Transverse colon (tissue), 4 donors: ENCODE data around the gene KAT6B. TPM values are rescaled to one million over a fixed set of nuclear protein-coding genes. Genes with fewer than 3 reads are reported as not detected.

Experiments used
- DNase-seq: peaks from one replicate; pipeline ENCODE4 v3.0.0-alpha.2; 2019
- H3K27ac ChIP-seq, 4 donors: fragments of 200-600 bp; sonication (generic); 2 replicates each; pipeline ENCODE4 v1.5.1; 2016 to 2018; ENCODE audit warnings: inconsistent platforms in 4 of 4
- H3K27me3 ChIP-seq: fragments of 200-600 bp; sonication (generic); 2 replicates; pipeline ENCODE4 v1.5.1; 2017; ENCODE audit warnings: inconsistent platforms
- H3K36me3 ChIP-seq, 4 donors: fragments of 200-600 bp; sonication (generic); 2 replicates each; pipeline ENCODE4 v1.5.1; 2017 to 2019; ENCODE audit warnings: inconsistent platforms in 4 of 4
- H3K4me1 ChIP-seq, 4 donors: fragments of 200-600 bp; sonication (generic); 2 replicates each; pipeline ENCODE4 v1.5.1; 2017 to 2020; ENCODE audit warnings: inconsistent platforms in 4 of 4
- H3K4me3 ChIP-seq, 4 donors: fragments of 200-600 bp; sonication (generic); 1 replicate in 1 of 4; 2 replicates in 3 of 4; pipeline versions ENCODE4 v1.5.1 to v1.6.1; 2017 to 2019; ENCODE audit warnings: inconsistent platforms in 4 of 4
- H3K9me3 ChIP-seq, 2 donors: fragments of 200-600 bp; sonication (generic); 2 replicates each; pipeline ENCODE4 v1.5.1; 2017 to 2019; ENCODE audit warnings: inconsistent platforms in 2 of 2
- EP300 ChIP-seq: sonication (generic); formaldehyde crosslinking; IDR thresholded peaks from one replicate; pipeline ENCODE4 v1.6.1; 2017; ENCODE audit warnings: antibody characterized with exemption, low read depth
- POLR2A ChIP-seq: fragments of 450-650 bp; IDR thresholded peaks from one replicate; pipeline ENCODE4 v1.6.1; 2016; ENCODE audit warnings: antibody characterized with exemption, mild to moderate bottlenecking, moderate library complexity
- POLR2AphosphoS5 ChIP-seq, 3 donors: sonication (generic); formaldehyde crosslinking; IDR thresholded peaks; one replicate each; pipeline ENCODE4 v1.6.1; 2016; ENCODE audit warnings: antibody characterized with exemption in 3 of 3
- WGBS, 2 donors: methylation state at CpG; one replicate each; pipeline ENCODE4 v1.1.5; 2018; ENCODE audit warnings: low coverage in 1 of 2; 5-methylcytosine and 5-hydroxymethylcytosine counted together
- in situ Hi-C, 4 donors: fragments of 200-750 bp; cut with MboI; loops; one replicate each; pipeline versions ENCODE4 v1.15.0 to v1.15.1; 2017; ENCODE audit warnings: low sequenced_read_pairs in 3 of 4, low pct_ligation_motif_present in 1 of 4, low pct_unique_long_range_greater_than_20kb in 1 of 4
- intact Hi-C: fragments of 100-400 bp; cut with DNase I; formaldehyde crosslinking; loops from one replicate; pipeline ENCODE4 v1.15.1; 2023; ENCODE audit warnings: low total_unique reads
- total RNA-seq, 4 donors: library from RNA; depleted of rRNA; stranded (reverse); fragments of >200 nt; gene quantifications; one replicate each; pipeline ENCODE4 v1.1.0, GENCODE V29; 2016
- TF ChIP-seq, protein P1 (sequence below), 5 experiments: fragments of 200-600 bp in 3 of 5; fragments of 450-650 bp in 2 of 5; sonication (generic) in 3 of 5; IDR thresholded peaks; 1 replicate in 2 of 5; 2 replicates in 3 of 5; pipeline ENCODE4 v1.5.1; 2016 to 2017; ENCODE audit warnings: antibody characterized with exemption in 5 of 5, inconsistent platforms in 3 of 5, mild to moderate bottlenecking in 2 of 5, moderate library complexity in 1 of 5

Gene KAT6B
- total RNA-seq, 4 donors from 2014 or later: 27.3 to 67.0 (median 54.9) TPM

DNA sequence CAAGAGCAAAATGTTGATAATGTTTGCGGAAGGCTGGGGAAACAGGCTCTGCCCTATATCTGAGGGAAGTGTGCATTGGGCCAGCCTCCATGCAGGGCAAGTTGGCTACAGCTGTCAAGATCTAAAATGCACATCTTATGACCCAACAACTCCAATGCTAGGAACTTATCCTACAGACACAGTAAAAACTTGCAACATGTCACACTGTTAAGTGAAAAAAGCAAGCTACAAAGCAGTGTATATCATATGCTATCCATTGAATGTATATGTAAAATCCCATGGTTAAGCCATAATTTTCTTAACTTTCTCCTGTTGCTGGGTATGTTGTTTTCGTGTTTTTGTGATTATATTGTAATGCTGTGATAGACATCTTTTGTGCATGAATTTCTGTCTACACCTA, 16.3 kb upstream of the KAT6B start:
- Histone ChIP-seq H3K27ac (no peak overlapping the region), H3K27me3 (no peaks in the 10 kb centered on the region), H3K4me1 (no peaks in the 10 kb centered on the region), H3K36me3 (no peaks in the 10 kb centered on the region), H3K9me3 (no peaks in the 10 kb centered on the region), H3K4me3 (no peak overlapping the region)
- WGBS, 2 donors: 83 to 88% methylated on average over 2 of the region's 2 CpGs
- TF ChIP-seq POLR2A (no peak), EP300 (no peak), POLR2AphosphoS5 (IDR thresholded peaks at IDR 0.05) (no peak)
- TF ChIP-seq, protein P1, sequence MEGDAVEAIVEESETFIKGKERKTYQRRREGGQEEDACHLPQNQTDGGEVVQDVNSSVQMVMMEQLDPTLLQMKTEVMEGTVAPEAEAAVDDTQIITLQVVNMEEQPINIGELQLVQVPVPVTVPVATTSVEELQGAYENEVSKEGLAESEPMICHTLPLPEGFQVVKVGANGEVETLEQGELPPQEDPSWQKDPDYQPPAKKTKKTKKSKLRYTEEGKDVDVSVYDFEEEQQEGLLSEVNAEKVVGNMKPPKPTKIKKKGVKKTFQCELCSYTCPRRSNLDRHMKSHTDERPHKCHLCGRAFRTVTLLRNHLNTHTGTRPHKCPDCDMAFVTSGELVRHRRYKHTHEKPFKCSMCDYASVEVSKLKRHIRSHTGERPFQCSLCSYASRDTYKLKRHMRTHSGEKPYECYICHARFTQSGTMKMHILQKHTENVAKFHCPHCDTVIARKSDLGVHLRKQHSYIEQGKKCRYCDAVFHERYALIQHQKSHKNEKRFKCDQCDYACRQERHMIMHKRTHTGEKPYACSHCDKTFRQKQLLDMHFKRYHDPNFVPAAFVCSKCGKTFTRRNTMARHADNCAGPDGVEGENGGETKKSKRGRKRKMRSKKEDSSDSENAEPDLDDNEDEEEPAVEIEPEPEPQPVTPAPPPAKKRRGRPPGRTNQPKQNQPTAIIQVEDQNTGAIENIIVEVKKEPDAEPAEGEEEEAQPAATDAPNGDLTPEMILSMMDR (IDR thresholded peaks at IDR 0.05): no peak
- in situ Hi-C loops (no loop called here), intact Hi-C loops (no loop called here)
- no peak for DNase-seq

DNA sequence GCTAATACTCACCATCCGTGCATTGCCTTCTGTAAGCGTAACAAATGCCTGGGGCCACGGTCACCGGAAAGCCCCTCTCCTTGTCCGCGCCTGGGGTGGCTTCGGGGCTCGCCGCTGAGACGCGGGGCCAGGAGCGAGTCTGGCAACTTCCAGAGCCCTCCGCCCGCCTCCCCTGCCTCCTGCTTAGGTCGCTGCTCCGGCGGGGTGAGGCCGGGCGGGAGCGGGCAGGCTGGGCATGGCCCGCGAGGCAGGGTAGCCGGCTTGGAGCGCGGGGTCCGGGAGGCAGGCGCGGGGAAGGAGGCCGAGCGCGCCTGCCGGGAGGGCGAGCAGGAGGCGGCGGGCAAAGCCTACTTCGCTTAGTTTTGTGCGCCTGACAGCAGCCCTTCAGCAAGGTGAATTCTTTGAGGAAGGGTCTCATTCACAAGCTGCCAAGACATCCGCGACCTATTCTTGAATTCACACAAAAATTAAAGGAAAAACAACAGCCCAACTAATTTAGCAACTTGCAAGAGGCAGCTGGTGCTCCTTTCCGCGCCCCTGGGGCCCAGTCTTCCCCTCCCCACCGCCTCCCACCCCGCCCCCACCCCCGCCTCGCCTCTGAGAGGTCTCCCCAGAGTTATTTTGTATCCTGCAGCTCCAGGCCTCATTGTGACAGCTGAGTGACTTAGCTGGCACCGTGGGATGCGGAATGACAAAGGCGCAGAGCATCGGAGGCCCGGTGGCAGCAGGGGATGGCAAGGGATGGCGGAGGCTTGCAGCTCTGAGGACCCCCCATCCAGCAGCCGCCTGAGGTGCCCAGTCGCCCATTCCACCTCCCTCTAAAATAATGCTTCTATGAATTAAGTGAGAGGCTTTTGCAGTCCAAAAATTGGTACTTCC, 12.8 kb upstream of the KAT6B start:
- no peak for DNase-seq
- Histone ChIP-seq H3K27ac (no peak overlapping the region), H3K4me1 (no peaks in the 10 kb centered on the region), H3K9me3 (peaks cover 0 to 9% of the 10 kb centered on the region in 2 donors), H3K27me3 (no peaks in the 10 kb centered on the region), H3K4me3 (no peak overlapping the region), H3K36me3 (no peaks in the 10 kb centered on the region)
- intact Hi-C loops (loop anchor here (2.0 kb wide), 1 partner anchor 35 kb away; no protein-coding TSS in a partner anchor), in situ Hi-C loops (no loop called here)
- WGBS, 2 donors: 72% methylated on average over 52 of the region's 53 CpGs; no CpG with 5 or more reads in 1 of the 2 donors
- TF ChIP-seq POLR2AphosphoS5 (IDR thresholded peaks at IDR 0.05) (no peak), POLR2A (no peak), EP300 (no peak)
- TF ChIP-seq, protein P1 (IDR thresholded peaks at IDR 0.05): no peak

DNA sequence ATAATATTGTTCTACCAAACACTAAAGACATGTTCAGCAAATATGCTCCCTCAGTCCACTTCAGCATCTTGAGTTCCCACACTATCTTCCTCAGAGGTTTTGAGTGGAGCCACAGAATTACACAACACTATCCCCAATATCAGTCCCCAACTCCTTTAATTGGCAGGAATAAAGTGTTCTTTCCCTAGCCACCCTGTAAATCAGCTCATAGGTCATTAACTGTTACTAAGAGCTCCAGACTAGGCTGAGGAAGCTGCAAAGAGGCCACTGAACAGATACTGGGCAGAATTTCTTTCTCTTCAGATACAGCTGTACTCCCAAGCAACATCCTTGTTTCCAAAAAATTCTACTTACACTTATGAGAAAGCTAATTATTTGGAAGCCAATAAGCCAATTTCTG, 11.6 kb upstream of the KAT6B start:
- no peaks in the 10 kb centered on the region for H3K27me3 ChIP-seq
- in situ Hi-C loops: no loop called here
- no peak for TF ChIP-seq POLR2A
- no peak for TF ChIP-seq EP300
- TF ChIP-seq, protein P1 (IDR thresholded peaks at IDR 0.05): no peak
- TF ChIP-seq POLR2AphosphoS5 (IDR thresholded peaks at IDR 0.05): no peak

DNA sequence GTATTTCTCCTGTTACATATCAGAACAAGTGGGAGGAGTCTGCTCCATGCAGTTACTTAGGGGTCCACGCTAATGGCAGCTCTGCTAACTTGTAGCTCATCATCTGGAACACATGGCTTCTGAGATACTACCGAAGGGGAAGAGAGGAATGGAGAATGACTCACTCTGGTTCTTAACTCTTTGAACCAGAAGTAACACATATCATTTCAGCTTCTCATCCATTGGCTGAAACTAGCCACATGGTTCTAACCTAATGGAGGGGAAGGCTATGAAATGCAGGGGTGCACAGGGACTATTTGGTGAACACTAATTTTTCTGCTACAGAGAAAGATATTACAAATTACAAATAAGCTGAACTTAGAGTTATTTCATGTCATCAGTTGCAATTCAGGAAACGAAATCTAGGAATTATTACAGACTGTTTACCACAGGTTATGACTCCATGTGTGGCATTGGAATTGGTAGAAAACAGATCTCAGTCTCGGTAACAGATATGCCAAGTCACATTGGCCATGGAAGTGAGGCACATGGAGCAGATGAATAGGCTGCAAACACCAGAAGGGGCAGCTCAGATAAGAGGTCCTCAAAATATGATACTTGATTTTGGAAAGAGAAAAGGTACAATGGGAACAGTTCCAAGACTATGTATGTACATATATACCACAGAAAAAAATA, 9.4 kb upstream of the KAT6B start:
- intact Hi-C loops (no loop called here), in situ Hi-C loops (no loop called here)
- no peak for DNase-seq
- Histone ChIP-seq H3K9me3 (peaks cover 0 to 9% of the 10 kb centered on the region in 2 donors), H3K4me1 (peaks cover 0 to 5% (median 2%) of the 10 kb centered on the region in 4 donors), H3K27ac (no peak overlapping the region), H3K36me3 (no peaks in the 10 kb centered on the region), H3K27me3 (no peaks in the 10 kb centered on the region), H3K4me3 (no peak overlapping the region)
- 88% methylated on average over 2 to 4 of the region's 4 CpGs for WGBS, 2 donors
- TF ChIP-seq, protein P1 (IDR thresholded peaks at IDR 0.05): no peak
- TF ChIP-seq POLR2AphosphoS5 (IDR thresholded peaks at IDR 0.05): no peak

More for the DNA sequence above, 11.6 kb upstream of the KAT6B start:
- no peaks in the 10 kb centered on the region for H3K36me3 ChIP-seq
- no peak for DNase-seq
- intact Hi-C loops: loop anchor here (2.0 kb wide), 1 partner anchor 36 kb away; no protein-coding TSS in a partner anchor
- H3K27ac ChIP-seq: no peak overlapping the region
- no peak overlapping the region for H3K4me3 ChIP-seq
- peaks cover 0 to 9% of the 10 kb centered on the region in 2 donors for H3K9me3 ChIP-seq
- no peaks in the 10 kb centered on the region for H3K4me1 ChIP-seq
